Breast epithelium (tissue), 4 donors: Measurements from ENCODE around the gene LMX1B. TPM values are rescaled to one million over a fixed set of nuclear protein-coding genes. Genes with fewer than 3 reads are reported as not detected.
A peak's percentile ranks its signal among the peaks of the same experiment; 100 is the strongest.

Experiments
- DNase-seq, 2 donors: peaks; one replicate each; pipeline ENCODE4 v3.0.0-alpha.2; 2019; ENCODE audit warnings: low spot score in 2 of 2
- H3K27ac ChIP-seq, 2 donors: fragments of 200-600 bp; sonication (generic) in 1 of 2; one replicate each; pipeline ENCODE4 v1.5.1; 2016 to 2019; ENCODE audit warnings: mild to moderate bottlenecking in 1 of 2
- H3K27me3 ChIP-seq, 2 donors: fragments of 200-600 bp; sonication (generic) in 1 of 2; one replicate each; pipeline versions ENCODE4 v1.5.1 to v1.6.0; 2017 to 2019; ENCODE audit warnings: control low read depth in 1 of 2, mild to moderate bottlenecking in 1 of 2
- H3K36me3 ChIP-seq: fragments of 200-600 bp; one replicate; pipeline ENCODE4 v1.5.1; 2019
- H3K4me1 ChIP-seq, 2 donors: fragments of 200-600 bp; sonication (generic); one replicate each; pipeline ENCODE4 v1.5.1; 2016 to 2019; ENCODE audit warnings: control low read depth in 1 of 2
- H3K4me3 ChIP-seq, 3 donors: fragments of 200-600 bp; sonication (generic); 1 replicate in 2 of 3; 2 replicates in 1 of 3; pipeline ENCODE4 v1.5.1; 2016 to 2019; ENCODE audit warnings: mild to moderate bottlenecking in 3 of 3, moderate library complexity in 2 of 3
- H3K9me3 ChIP-seq, 2 donors: fragments of 200-600 bp; sonication (generic) in 1 of 2; one replicate each; pipeline ENCODE4 v1.5.1; 2016 to 2019; ENCODE audit warnings: control low read depth in 1 of 2
- POLR2A ChIP-seq: fragments of 450-650 bp; IDR thresholded peaks from one replicate; pipeline ENCODE4 v1.6.1; 2016; ENCODE audit warnings: antibody characterized with exemption, mild to moderate bottlenecking, moderate library complexity
- POLR2AphosphoS5 ChIP-seq, 3 donors: sonication (generic); formaldehyde crosslinking; IDR thresholded peaks; one replicate each; pipeline ENCODE4 v1.6.1; 2017; ENCODE audit warnings: antibody characterized with exemption in 3 of 3
- intact Hi-C: fragments of 100-400 bp; cut with DNase I; formaldehyde crosslinking; loops from one replicate; pipeline ENCODE4 v1.15.1; 2023; ENCODE audit warnings: low total_unique reads
- total RNA-seq, 3 donors: library from RNA; depleted of rRNA; stranded (reverse); fragments of >200 nt; gene quantifications; one replicate each; pipeline ENCODE4 v1.1.0, GENCODE V29; 2016
- TF ChIP-seq, protein P1 (sequence below), 3 donors: fragments of 450-650 bp; IDR thresholded peaks; one replicate each; pipeline ENCODE4 v1.5.1; 2016 to 2017; ENCODE audit warnings: antibody characterized with exemption in 3 of 3, mild to moderate bottlenecking in 3 of 3, moderate library complexity in 3 of 3

Gene LMX1B
- total RNA-seq, 3 donors from 2014 or later = 0.16 to 20.3 (median 9.2) TPM

GRCh38 chr9:126692759-126693427 lies 79.2 kb downstream of the LMX1B start:
- TF ChIP-seq, protein P1, sequence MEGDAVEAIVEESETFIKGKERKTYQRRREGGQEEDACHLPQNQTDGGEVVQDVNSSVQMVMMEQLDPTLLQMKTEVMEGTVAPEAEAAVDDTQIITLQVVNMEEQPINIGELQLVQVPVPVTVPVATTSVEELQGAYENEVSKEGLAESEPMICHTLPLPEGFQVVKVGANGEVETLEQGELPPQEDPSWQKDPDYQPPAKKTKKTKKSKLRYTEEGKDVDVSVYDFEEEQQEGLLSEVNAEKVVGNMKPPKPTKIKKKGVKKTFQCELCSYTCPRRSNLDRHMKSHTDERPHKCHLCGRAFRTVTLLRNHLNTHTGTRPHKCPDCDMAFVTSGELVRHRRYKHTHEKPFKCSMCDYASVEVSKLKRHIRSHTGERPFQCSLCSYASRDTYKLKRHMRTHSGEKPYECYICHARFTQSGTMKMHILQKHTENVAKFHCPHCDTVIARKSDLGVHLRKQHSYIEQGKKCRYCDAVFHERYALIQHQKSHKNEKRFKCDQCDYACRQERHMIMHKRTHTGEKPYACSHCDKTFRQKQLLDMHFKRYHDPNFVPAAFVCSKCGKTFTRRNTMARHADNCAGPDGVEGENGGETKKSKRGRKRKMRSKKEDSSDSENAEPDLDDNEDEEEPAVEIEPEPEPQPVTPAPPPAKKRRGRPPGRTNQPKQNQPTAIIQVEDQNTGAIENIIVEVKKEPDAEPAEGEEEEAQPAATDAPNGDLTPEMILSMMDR (IDR thresholded peaks at IDR 0.05) = no peak
- no peak for TF ChIP-seq POLR2A
- TF ChIP-seq POLR2AphosphoS5 (IDR thresholded peaks at IDR 0.05) = no peak
- Histone ChIP-seq H3K27me3 (no peaks in the 10 kb centered on the region), H3K27ac (no peak overlapping the region), H3K9me3 (no peaks in the 10 kb centered on the region), H3K4me3 (no peak overlapping the region), H3K36me3 (no peaks in the 10 kb centered on the region), H3K4me1 (no peaks in the 10 kb centered on the region)
- intact Hi-C loops = no loop called here
- DNase-seq = no peak

DNA sequence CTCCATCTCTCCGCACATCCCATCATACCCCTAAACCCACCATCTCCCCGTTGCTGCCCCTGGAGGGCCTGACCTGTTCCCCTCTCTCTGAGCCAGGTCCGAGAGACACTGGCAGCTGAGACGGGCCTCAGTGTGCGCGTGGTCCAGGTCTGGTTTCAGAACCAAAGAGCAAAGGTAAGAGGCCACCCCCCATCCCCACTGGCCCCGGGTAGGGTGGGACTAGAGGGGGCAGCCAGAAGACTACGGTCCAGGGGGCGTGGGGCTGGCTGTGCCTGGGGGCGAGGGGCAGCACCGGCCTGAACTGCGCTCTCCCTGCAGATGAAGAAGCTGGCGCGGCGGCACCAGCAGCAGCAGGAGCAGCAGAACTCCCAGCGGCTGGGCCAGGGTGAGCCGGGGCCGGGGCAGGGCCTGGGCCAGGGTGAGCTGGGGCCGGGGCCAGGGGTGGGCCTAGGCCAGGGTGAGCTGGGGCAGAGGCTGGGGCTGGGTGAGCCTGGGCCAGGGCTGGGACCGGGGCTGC lies 79.8 kb downstream of the LMX1B start:
- H3K27me3 ChIP-seq = no peaks in the 10 kb centered on the region
- TF ChIP-seq, protein P1 (IDR thresholded peaks at IDR 0.05) = no peak
- no peak for TF ChIP-seq POLR2A
- no peaks in the 10 kb centered on the region for H3K36me3 ChIP-seq
- H3K27ac ChIP-seq = no peak overlapping the region
- no peak overlapping the region for H3K4me3 ChIP-seq
- no peak for DNase-seq
- H3K4me1 ChIP-seq = no peaks in the 10 kb centered on the region
- no peaks in the 10 kb centered on the region for H3K9me3 ChIP-seq
- intact Hi-C loops = no loop called here

GRCh38 chr9:126694206-126695081 lies 80.7 kb downstream of the LMX1B start:
- Histone ChIP-seq H3K36me3 (no peaks in the 10 kb centered on the region), H3K27me3 (no peaks in the 10 kb centered on the region), H3K9me3 (no peaks in the 10 kb centered on the region), H3K4me3 (no peak overlapping the region), H3K4me1 (no peaks in the 10 kb centered on the region), H3K27ac (no peak overlapping the region)
- intact Hi-C loops = no loop called here
- peak in 1 of 2 donors; percentile 17 for DNase-seq
- TF ChIP-seq, protein P1 (IDR thresholded peaks at IDR 0.05) = no peak
- TF ChIP-seq POLR2A = no peak
- TF ChIP-seq POLR2AphosphoS5 (IDR thresholded peaks at IDR 0.05) = no peak

GRCh38 chr9:126695186-126695585 lies 81.5 kb downstream of the LMX1B start:
- no peak overlapping the region for H3K4me3 ChIP-seq
- no peak overlapping the region for H3K27ac ChIP-seq
- TF ChIP-seq, protein P1 (IDR thresholded peaks at IDR 0.05) = no peak
- TF ChIP-seq POLR2A (no peak), POLR2AphosphoS5 (IDR thresholded peaks at IDR 0.05) (no peak)
- peak in 1 of 2 donors; percentile 45 for DNase-seq
- H3K36me3 ChIP-seq = no peaks in the 10 kb centered on the region
- intact Hi-C loops = no loop called here
- H3K27me3 ChIP-seq = no peaks in the 10 kb centered on the region
- no peaks in the 10 kb centered on the region for H3K9me3 ChIP-seq
- no peaks in the 10 kb centered on the region for H3K4me1 ChIP-seq
